Activated T-helper 1 cell treated with anti-CD3 and anti-CD28 coated beads, Interleukin-2, amount 50 U/mL, for 16 hours (primary cell): Measurements from ENCODE around the gene AMOT.
"Not testable (repeated sequence)": the region's sequence is repeated elsewhere in the genome, so short reads cannot be mapped to it uniquely, and the experiment has no call there.

ENCODE experiments used
- DNase-seq, 2 donors: peaks; one replicate each; pipeline ENCODE4 v3.0.0-alpha.2; 2020; ENCODE audit warnings: low read depth in 1 of 2, low spot score in 1 of 2

The AMOT gene

GRCh38 chrX:112840382-112841113, at the start of gene AMOT:
Gene AMOT (minus strand): TSS chrX:112840831. CDS start chrX:112823126, 17,705 bp downstream.
- DNase-seq, result peak; percentile 16 to 37

- no peak for DNase-seq
These were observed 48.8 kb upstream of the AMOT start for GRCh38 chrX:112889400-112889799.

GRCh38 chrX:112888916-112889315, 48.3 kb upstream of the AMOT start:
- no peak for DNase-seq

- no peak for DNase-seq
These were observed 37.1 kb upstream of the AMOT start for GRCh38 chrX:112877771-112878173.

GRCh38 chrX:112874614-112875013, 34.0 kb upstream of the AMOT start:
- no peak for DNase-seq

- no peak for DNase-seq
These were observed 33.5 kb upstream of the AMOT start for GRCh38 chrX:112874175-112874574.

- no peak for DNase-seq
These were observed 28.0 kb upstream of the AMOT start for GRCh38 chrX:112868586-112868985.

GRCh38 chrX:112867570-112867969, 26.9 kb upstream of the AMOT start:
- DNase-seq, result no peak

GRCh38 chrX:112866175-112866574, 25.5 kb upstream of the AMOT start:
- DNase-seq, result no peak

GRCh38 chrX:112865464-112866025, 24.9 kb upstream of the AMOT start:
- no peak for DNase-seq

- no peak for DNase-seq
These were observed 23.2 kb upstream of the AMOT start for GRCh38 chrX:112863850-112864249.

- DNase-seq, result no peak
These were observed 16.8 kb upstream of the AMOT start for GRCh38 chrX:112857478-112857878.

GRCh38 chrX:112854901-112855300, 14.3 kb upstream of the AMOT start:
- DNase-seq, result not testable (repeated sequence)

GRCh38 chrX:112852851-112853250, 12.2 kb upstream of the AMOT start:
- DNase-seq, result no peak

- no peak for DNase-seq
These were observed 11.2 kb upstream of the AMOT start for GRCh38 chrX:112851806-112852205.

- DNase-seq, result no peak
These were observed 10.6 kb upstream of the AMOT start for GRCh38 chrX:112851161-112851779.

- DNase-seq, result no peak
These were observed 8.4 kb upstream of the AMOT start for GRCh38 chrX:112849016-112849415.

- DNase-seq, result no peak
These were observed 6.2 kb upstream of the AMOT start for GRCh38 chrX:112846782-112847181.

- no peak for DNase-seq
These were observed 5.6 kb upstream of the AMOT start for GRCh38 chrX:112846187-112846586.

GRCh38 chrX:112844250-112844649, 3.6 kb upstream of the AMOT start:
- DNase-seq, result no peak

GRCh38 chrX:112841820-112842157, 1.2 kb upstream of the AMOT start:
- no peak for DNase-seq

- peak; percentile 27 to 57 for DNase-seq
These were observed 636 bp upstream of the AMOT start for GRCh38 chrX:112841114-112841819.
